Upper lobe of left lung (tissue), 4 donors: ENCODE measurements around the gene NOC4L.

ENCODE experiments used
- CTCF ChIP-seq, 6 experiments: fragments of 450-650 bp in 4 of 6; fragments of 200-600 bp in 2 of 6; sonication (generic) in 2 of 6; IDR thresholded peaks; one replicate each; pipeline ENCODE4 v1.5.1; 2016 to 2019; ENCODE audit warnings: antibody characterized with exemption in 6 of 6
- EP300 ChIP-seq, 4 donors: sonication (generic); formaldehyde crosslinking; IDR thresholded peaks; one replicate each; pipeline ENCODE4 v1.5.1; 2017; ENCODE audit warnings: antibody characterized with exemption in 4 of 4, control low read depth in 2 of 4
- POLR2A ChIP-seq, 4 donors: fragments of 450-650 bp; IDR thresholded peaks; one replicate each; pipeline ENCODE4 v1.5.1; 2016 to 2017; ENCODE audit warnings: antibody characterized with exemption in 4 of 4, mild to moderate bottlenecking in 2 of 4

GRCh38 chr12:132145334-132145733, 1.1 kb downstream of the NOC4L start:
- TF ChIP-seq CTCF (IDR thresholded peaks at IDR 0.05), result no peak
- no peak for TF ChIP-seq POLR2A (IDR thresholded peaks at IDR 0.05)
- TF ChIP-seq EP300 (IDR thresholded peaks at IDR 0.05), result no peak
